Erythroblast (primary cell): ENCODE data around the gene STKLD1.
A peak's percentile ranks its signal among the peaks of the same experiment; 100 is the strongest.

Experiments
- DNase-seq, 2 experiments: peaks; one replicate each; lab custom pipeline; 2025; lab: John Stamatoyannopoulos, UW
- GATA1 ChIP-seq: IDR thresholded peaks from 2 replicates; pipeline ENCODE4 v1.6.1; 2011; ENCODE audit warnings: low read depth, mild to moderate bottlenecking, control low read depth, low read length, moderate library complexity
- POLR2A ChIP-seq: IDR thresholded peaks from 2 replicates; pipeline ENCODE4 v1.6.1; 2011; ENCODE audit warnings: mild to moderate bottlenecking, low read length

The STKLD1 gene

GRCh38 chr9:133417541-133418461 lies 41.6 kb downstream of the STKLD1 start, which contains the start of gene REXO4:
REXO4 (minus strand) TSS chr9:133418010; CDS start chr9:133417844, 166 bp downstream.
- no peak for TF ChIP-seq GATA1
- TF ChIP-seq POLR2A = peak; percentile 55
- peak; percentile 92 to 93 for DNase-seq

GRCh38 chr9:133419005-133419404 lies 42.8 kb downstream of the STKLD1 start:
- no peak for DNase-seq
- TF ChIP-seq GATA1 (no peak), POLR2A (no peak)

DNA sequence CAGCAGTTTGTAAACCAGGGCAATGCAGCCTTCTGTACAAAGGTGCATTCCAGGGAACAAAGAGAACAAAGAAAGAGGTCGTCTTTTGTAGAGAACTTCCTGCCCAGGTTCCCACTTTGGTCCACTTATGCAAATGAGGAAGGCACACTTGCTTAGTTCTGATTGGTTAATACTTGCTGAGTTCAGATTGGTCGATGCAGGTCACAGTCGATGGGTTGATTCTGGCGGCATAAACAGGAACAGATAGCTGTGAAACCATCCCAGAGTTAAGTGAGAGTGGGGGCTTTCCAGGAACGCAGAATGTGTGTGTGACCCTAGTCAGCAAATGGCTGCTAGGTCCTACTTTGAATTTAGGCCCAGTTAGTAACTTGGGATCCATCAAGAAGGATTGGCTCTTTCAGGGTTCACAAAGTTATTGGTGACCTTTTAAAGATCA lies 44.2 kb downstream of the STKLD1 start:
- TF ChIP-seq GATA1 (no peak), POLR2A (no peak)
- peak in 1 of 2 experiments; percentile 13 for DNase-seq

DNA sequence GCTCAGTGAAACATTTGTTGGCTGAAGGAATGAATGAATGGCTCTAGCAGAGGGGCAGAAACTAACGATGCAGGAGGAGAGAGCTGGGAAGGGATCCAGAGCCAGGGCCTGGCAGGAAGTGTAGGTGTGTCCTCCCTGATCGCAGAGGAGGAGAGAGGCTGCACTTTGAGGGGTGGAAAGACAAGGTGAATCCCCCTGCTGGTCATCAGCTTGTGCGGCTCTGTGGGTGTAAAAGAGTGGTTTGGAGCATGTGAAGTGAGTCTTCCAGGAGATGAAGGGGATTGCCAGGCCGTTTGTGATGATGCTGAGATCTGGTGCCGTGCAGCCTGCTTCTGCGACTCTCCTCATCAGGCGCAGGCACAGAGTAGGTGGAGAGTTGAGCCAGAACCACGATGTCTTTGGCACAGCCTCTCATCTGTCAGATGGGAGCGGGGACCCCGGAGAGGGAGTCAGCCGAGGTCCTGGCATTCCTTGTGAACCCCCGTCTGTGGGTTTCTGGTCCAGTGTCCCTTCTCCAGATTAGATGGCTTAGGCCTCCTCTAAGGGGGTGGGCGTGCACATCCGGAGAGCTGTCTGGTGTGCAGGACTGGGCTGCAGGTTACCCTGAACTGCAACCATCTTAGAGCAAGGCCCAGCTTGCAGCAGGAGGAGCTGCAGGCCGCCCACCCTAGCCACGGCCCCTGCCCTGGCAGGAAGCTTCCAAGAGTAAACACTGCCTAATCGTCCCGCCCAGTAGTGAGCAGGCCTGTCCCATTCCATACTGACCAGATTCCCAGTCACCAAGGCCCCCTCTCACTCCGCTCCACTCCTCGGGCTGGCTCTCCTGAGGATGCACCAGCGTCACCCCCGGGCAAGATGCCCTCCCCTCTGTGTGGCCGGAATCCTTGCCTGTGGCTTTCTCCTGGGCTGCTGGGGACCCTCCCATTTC lies 45.7 kb downstream of the STKLD1 start, which contains the start of gene ADAMTS13:
Gene ADAMTS13 (plus strand): TSS at position 753 of the 928 bp plus-strand sequence. CDS start 77 bp downstream, at position 830.
- TF ChIP-seq GATA1 = no peak
- no peak for DNase-seq

DNA sequence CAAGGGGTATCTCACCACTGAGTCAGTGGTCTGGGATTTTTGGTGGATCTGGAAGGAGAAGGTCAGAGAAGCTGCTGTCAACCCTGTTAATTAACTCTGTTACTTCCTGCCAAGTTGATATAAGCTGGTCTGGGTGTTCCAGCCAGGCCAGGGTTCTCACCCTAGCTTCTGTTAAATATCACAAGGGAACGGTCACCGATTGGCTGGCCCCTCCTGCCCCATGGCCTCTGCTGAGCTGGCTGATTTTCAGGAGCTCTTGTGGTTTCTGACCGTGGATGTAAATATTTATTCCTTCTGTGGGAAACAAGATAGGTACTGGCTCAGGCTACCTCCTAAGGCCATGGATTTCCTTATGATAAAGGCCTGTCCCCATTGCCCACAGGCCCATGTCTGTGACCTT lies 47.0 kb downstream of the STKLD1 start:
- DNase-seq = no peak
- TF ChIP-seq GATA1 (no peak), POLR2A (no peak)

GRCh38 chr9:133424187-133424586 lies 48.0 kb downstream of the STKLD1 start:
- TF ChIP-seq GATA1 (no peak), POLR2A (no peak)

GRCh38 chr9:133425049-133425632 lies 49.0 kb downstream of the STKLD1 start:
- TF ChIP-seq GATA1 = no peak
- no peak for TF ChIP-seq POLR2A
- DNase-seq = no peak

More at GRCh38 chr9:133424187-133424586, 48.0 kb downstream of the STKLD1 start:
- no peak for DNase-seq

- DNase-seq = no peak
- TF ChIP-seq GATA1 (no peak), POLR2A (no peak)
Observed at GRCh38 chr9:133426011-133426410, 49.8 kb downstream of the STKLD1 start.

GRCh38 chr9:133427658-133428348 lies 51.6 kb downstream of the STKLD1 start:
- DNase-seq = no peak
- no peak for TF ChIP-seq POLR2A
- no peak for TF ChIP-seq GATA1

DNA sequence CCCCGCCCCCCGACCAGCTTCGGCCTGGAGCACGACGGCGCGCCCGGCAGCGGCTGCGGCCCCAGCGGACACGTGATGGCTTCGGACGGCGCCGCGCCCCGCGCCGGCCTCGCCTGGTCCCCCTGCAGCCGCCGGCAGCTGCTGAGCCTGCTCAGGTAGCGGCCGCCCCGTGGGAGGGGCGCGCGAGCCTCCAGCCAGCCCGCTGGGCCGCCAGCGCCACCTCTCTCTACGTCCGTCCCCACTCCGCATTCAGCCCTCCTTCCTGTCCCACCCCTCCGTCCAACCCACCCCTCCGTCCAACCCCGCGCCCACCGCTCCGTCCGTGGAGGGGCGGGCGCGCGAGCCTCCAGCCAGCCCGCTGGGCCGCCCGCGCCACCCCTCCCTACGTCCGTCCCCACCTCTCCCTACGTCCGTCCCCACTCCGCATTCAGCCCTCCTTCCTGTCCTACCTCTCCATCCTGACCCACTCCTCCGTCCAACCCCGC lies 52.5 kb downstream of the STKLD1 start:
- TF ChIP-seq POLR2A (no peak), GATA1 (no peak)

DNA sequence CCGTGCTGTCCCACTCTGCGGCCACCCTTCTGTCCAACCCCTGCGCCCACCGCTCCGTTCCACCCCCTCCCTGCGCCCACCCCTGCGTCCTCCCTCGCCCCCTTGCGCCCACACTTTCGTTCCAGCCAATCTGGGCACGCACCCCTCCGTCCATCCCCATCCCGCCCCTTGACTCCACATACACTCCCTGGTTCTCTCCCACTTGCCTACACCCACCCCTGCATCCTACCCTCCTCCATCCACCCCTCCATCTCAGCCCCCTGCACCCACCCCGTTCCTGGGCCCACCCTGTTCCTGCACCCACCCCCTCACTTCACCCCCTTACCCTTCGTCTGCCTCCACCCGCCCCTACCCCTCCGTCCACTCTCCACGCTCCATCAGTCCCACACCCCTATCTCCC lies 53.0 kb downstream of the STKLD1 start:
- DNase-seq = no peak

More for the DNA sequence above, 52.5 kb downstream of the STKLD1 start:
- DNase-seq = no peak

GRCh38 chr9:133429641-133430161 lies 53.5 kb downstream of the STKLD1 start:
- TF ChIP-seq POLR2A (no peak), GATA1 (no peak)
- DNase-seq = peak; percentile 12 to 24

More for the DNA sequence above, 53.0 kb downstream of the STKLD1 start:
- no peak for TF ChIP-seq POLR2A
- no peak for TF ChIP-seq GATA1
